Fibroblast of skin of scalp (primary cell): ENCODE measurements around the gene DEPP1. TPM values are rescaled to one million over a fixed set of nuclear protein-coding genes. Genes with fewer than 3 reads are reported as not detected.
"Not testable (repeated sequence)": the region's sequence is repeated elsewhere in the genome, so short reads cannot be mapped to it uniquely, and the experiment has no call there.

Source experiments
- DNase-seq: peaks from one replicate; pipeline ENCODE4 v3.0.0-alpha.2; 2013
- polyA plus RNA-seq, 2 experiments: library from polyadenylated mRNA; unstranded; fragments of 120-200 nt; gene quantifications; one replicate each; pipeline ENCODE4 v1.2.1, GENCODE V29; 2013; ENCODE audit not compliant: insufficient read length in 2 of 2

DEPP1 gene, protein sequence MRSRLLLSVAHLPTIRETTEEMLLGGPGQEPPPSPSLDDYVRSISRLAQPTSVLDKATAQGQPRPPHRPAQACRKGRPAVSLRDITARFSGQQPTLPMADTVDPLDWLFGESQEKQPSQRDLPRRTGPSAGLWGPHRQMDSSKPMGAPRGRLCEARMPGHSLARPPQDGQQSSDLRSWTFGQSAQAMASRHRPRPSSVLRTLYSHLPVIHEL
- 9.2 TPM for polyA plus RNA-seq (2013, experiment 1 of 2; ENCODE audit: insufficient read length)
- 10.0 TPM for polyA plus RNA-seq (2013, experiment 2 of 2; ENCODE audit: insufficient read length)

DNA sequence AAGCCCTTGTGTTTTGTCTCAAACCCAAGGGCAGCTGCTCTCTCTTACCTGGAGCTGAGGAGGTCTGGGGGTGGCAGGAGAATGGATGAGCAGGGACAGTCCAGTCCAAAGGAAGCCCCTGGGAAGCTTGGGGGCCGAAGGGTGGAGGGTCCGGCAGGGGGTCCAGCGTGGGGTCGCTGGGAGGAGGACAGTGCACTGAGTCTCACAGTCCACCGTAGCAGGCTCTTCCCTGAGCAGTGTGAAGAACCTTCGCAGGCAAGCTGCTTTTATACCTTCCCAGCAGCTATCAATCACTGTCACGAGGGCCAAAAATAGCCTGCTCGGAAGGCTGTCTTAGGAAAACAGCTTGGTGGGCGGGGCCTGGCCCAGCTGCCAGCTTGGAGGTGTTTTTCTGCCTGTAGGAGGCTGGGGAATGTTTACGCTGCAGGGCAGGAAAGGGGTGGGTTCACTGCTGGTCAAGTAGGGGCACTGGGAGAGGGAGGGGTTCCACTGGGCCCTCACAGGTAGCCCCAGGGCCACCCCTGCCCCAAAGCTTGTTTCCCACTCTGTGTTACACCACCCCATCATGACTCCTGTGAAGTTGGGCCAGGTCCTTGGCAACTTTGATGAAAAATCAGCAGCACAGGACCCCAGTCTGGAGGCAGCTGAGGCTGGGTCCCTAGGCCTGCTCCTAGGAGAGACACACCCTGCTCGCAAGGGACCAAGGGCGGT lies at the start of gene DEPP1:
DEPP1 (minus strand) TSS at position 240 of the 711 bp plus-strand sequence. CDS start 779 bp downstream, outside the sequence.
- peak; percentile 93 for DNase-seq

DNA sequence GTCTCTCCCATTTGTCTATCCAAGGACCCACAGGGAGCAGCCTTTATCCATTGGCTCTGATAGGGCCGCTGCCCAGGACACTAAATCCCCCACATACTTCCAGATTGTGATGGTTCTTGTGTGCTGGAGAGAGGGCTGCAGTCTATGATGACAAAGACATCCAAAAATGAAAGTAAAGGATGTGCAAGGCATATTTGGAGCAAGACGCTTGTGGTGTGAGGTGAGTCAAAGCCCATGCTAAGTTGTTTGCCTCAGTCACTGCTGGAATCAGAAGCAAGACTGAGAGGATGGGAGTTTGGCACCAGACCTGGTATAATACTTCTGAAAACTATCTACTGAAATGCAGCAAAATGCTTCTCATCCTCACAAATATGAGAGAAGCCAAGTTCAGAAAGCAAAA lies 44.8 kb upstream of the DEPP1 start:
- no peak for DNase-seq

DNA sequence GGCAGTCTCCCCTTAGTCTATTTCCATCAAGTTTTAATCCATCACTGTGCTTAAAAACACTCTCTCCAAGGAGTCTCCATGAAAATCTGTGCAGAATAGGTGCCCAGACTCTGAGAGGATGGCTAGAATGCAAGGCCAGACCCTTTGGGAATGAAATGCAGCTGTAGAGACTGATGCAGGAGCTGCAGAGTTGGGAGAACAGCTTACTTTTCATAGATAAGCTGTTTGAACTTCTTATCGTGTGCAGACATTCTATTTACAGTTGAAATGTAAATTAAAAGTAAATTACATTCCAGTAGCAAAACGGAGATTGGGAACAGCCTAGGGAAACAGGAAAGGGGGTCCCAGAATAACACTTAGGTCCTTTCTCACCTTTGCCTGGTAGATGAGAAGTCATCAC lies 37.0 kb upstream of the DEPP1 start:
- no peak for DNase-seq

DNA sequence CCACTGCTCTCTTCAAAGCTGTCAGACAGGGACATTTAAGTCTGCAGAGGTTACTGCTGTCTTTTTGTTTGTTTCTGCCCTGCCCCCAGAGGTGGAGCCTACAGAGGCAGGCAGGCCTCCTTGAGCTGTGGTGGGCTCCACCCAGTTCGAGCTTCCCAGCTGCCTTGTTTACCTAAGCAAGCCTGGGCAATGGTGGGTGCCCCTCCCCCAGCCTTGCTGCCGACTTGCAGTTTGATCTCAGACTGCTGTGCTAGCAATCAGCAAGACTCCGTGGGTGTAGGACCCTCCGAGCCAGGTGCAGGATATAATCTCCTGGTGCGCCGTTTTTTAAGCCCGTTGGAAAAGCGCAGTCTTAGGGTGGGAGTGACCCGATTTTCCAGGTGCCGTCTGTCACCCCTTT lies 35.9 kb upstream of the DEPP1 start:
- DNase-seq: not testable (repeated sequence)

DNA sequence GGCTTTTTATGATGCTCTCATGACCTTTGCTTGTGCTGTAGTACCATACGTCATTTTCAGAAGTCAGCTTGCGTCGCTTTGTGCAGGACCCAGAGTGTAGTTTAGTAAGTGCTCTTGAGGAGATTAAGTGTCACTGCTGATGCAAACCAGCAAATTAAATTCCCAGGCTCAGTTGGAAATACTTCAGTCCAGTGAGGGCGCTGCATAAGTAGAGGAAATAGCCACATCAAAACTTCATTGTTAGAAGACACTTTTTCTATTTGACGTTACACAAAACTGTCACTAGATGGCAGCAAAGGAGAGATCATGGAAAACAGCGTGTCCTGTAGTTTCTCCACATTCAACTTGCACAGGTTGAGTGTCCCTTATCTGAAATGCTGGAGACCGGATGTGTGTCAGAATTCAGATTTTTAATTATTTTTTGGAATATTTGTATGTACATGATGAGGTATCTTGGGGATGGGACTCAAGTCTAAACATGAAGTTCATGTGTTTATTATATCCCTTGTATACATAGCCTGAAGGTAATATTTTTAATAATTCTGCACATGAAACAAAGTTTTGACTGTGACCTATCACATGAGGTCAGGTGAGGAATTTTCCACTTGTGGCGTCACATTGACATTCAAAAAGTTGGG lies 30.0 kb upstream of the DEPP1 start:
- DNase-seq: peak; percentile 88

DNA sequence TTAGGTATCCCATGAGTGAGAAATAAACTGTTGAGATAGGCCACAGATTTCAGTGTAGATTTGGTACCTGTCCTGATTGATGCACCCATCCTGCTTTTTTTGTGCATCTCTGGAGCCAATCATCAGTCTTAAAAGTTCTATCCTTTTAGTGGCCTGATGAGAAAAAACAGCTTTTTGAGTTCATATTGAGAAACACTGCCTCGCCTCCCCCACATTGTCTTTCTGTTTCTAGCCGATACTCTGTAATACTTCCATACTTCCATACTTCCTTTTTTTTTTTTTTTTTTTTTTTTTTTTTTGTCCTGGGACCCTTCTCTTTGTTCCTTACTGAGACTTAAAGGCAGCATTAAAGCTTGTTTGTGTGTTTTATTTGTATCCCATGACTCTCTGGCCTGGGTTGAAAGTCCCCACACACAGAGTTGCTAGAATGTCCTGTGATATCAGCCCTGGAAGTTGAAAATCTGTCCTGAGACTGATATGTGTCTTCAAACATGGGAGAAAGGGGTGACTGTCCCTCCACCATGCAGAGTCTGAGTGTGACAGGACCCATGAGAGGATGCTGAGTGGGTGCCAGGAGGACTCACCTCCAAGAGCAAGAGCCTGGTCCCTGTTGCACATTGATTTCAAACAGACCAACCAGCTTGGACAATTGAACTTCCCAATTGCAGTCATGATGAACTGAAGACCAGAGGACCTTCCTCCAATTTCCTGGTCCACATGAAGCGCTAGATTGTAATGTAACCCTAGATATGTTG lies 27.8 kb upstream of the DEPP1 start:
- no peak for DNase-seq

DNA sequence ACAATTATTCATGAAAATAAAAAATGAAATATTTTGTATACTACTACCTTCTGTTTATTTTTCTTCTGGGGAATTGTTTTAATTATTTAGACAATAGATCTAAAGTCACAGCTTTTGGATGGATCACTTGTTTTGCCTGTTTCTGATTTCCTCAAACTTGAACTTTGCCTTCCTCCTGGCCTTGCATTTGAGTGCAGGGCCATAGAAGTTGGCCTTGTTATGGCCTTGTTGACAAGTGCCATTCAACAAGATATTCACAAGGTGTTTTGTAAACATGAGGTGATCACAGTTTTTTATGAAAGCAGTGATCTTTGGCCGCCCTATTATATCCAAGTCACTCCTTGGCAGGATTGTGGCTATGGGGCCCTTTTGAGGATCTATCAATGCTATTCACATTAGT lies 26.7 kb upstream of the DEPP1 start:
- DNase-seq: no peak

DNA sequence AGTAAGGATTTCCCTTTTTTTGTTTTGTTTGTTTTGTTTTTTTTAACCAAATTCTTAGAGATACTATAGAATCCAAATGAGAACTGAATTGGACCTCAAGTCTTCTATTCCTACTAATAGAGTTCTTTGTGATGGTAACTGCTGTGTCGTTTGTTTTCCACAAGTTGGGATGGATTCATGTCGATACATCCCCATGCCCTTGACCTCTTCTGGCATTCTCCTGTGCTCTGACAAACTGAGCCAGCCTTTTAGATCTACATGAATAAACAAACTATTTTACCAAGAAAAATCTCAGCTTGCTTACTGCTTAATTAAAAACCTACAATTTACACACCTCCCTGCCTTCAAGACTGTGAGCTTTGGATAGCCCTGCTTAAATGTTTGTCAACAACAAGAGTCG lies 26.1 kb upstream of the DEPP1 start:
- DNase-seq: no peak

DNA sequence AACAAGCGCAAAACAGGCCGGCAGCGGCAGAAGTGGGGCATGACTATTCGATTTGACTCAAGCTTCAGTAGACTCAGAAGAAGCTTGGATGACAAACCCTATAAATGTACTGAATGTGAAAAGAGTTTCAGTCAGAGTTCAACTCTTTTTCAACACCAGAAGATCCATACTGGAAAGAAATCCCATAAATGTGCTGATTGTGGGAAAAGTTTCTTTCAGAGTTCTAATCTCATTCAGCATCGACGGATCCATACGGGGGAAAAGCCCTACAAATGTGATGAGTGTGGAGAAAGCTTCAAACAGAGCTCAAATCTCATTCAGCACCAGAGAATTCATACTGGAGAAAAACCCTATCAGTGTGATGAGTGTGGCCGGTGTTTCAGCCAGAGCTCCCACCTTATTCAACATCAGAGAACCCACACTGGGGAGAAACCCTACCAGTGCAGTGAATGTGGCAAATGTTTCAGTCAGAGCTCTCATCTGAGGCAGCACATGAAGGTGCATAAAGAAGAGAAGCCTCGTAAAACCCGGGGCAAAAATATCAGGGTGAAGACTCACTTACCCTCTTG lies 24.9 kb upstream of the DEPP1 start:
- DNase-seq: no peak

DNA sequence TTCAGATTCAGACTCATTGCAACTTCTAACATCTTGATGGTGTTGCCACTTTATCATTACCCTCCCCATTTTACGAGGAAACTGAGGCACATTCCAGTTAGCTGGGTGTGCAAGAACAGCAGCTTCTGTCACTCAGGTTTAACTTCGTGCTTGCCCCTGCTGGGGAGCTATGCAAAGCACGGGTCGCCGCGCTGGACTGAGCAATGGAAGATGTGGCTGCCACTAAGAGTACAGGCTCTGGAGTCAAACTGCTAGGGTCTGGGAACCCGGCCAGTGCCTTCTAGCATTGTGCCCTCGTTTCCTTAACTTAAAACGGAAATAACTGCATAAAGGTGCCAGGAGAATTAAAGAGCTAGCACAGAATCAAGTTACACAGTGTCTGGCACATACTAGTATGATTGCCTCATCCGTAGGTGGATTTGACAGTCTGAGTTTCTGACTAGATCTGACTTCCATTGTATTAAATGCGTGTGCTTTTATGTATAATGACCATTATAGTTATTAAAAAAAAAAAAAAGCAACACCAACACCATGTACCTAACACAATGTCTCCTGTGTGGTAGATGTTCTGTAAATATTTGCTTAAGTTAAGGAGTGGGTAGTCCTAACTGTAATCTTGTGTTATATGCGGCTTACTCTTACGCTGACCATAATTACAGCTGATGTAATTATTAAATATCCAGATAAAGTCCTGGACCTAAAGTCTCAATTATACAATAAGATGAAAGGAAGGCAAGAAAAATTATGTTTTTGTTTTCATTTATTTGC lies 23.0 kb upstream of the DEPP1 start:
- peak; percentile 63 for DNase-seq

DNA sequence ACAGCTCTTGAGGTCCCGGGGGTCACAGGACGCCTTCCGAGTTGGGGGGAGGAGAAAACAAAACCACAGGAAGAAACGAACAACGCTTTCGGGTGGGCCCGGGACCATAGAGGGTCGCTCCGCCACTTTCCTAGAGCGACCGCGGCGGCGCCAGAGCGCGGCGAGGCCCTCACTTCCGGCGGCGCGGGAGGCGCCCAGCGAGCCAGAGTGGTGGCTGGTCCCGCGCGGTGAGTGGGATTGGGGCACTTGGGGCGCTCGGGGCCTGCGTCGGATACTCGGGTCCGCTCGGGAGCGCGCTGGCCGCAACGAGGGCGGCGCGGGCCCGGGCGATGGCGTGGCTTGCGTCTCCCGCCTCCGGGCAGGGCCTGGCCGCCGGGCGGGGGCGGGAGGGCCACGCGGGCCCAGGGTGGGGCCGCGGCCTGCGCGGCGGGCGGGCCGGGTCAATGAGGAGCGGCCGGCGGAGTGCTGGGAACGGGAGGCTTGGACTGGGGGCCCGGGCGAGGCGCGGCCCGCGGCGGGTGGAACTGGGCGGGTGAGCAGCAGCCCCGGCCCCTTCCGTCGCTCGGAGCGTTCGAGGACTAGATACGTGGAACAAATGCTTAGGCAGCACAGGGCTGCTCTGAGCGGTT lies 22.3 kb upstream of the DEPP1 start, which contains the start of gene ZNF22:
ZNF22 (plus strand) TSS at position 172 of the 629 bp plus-strand sequence. CDS start 2,446 bp downstream, outside the sequence.
- DNase-seq: peak; percentile 86

DNA sequence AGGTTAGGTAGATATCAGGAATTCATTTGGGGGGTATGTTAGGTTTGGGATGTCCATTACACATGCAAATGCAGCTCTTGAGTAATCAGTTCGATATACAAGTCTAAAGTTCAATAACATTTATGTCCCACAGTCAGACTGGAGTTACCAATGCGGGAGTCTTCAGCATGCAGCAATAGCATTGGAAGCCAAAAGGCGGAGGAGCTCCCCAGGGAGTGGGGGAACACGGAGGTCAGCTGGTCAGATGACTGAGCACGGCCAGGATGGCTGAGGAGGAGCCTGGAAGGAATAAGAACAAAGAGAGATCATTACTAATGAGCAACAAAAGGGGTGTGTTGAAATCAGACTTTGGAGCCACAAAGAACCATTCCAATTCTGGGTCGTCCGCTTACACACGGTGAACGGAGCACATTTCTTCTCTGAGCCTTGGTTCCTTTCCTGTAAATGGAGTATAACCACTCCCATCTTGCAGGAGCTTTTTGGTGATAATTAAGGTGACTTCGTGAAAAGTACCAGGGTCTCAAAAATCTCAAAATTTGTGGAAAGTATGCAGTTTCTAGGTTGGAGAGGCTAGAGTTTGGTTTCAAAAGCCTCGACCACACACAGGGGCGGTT lies 21.6 kb upstream of the DEPP1 start:
- DNase-seq: peak; percentile 54

DNA sequence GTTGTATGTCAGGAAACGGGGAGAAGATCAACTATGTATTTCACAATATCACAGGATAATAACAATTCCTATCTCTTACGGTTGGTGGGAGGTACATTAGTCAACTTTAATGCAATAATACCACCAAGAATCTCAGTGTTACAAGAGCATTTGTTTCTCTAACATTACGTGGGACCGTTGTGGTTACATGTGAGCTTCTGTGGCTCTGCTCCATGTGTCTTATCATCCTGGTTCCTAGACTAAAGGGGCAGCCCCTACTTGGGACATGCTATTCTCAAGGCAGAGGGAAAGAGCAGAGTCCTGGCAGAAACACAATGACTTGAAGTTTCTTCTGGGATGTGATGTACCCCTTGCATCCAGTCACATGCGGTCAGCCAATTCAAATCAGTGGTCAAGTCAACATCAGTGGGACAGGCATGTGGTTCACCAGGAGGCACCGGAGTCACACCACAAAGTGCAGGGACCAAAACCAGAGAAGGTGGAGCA lies 19.6 kb upstream of the DEPP1 start:
- DNase-seq: no peak

DNA sequence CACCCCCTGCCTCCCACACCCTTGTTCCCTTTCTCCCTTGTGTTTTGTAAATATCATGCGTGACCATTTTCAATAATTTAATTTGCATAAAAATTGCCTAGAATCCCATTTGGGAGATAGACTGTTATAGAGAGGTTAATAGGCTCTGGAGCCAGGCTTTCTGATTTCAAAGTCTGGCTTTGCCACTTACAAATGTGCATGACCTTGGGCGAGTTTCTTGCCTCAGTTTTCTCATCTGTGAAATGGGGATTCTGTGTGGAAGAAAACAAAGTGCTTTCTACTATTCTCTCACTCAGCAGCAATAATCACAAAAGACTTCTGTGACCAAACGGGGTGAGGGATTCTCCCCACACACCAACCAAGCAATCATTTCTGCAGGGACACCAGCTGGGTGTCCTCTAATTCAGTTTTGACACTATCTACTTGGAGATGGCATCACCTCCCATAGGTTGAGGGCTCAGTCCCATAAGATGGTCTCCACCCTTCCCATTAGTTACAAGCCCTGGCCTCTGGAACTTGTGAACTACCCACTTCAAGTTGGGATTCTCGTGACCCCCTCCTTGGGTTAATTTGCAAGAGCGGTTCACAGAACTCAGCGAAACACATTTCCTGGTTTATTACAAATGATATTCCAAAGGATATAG lies 18.6 kb upstream of the DEPP1 start:
- DNase-seq: no peak

DNA sequence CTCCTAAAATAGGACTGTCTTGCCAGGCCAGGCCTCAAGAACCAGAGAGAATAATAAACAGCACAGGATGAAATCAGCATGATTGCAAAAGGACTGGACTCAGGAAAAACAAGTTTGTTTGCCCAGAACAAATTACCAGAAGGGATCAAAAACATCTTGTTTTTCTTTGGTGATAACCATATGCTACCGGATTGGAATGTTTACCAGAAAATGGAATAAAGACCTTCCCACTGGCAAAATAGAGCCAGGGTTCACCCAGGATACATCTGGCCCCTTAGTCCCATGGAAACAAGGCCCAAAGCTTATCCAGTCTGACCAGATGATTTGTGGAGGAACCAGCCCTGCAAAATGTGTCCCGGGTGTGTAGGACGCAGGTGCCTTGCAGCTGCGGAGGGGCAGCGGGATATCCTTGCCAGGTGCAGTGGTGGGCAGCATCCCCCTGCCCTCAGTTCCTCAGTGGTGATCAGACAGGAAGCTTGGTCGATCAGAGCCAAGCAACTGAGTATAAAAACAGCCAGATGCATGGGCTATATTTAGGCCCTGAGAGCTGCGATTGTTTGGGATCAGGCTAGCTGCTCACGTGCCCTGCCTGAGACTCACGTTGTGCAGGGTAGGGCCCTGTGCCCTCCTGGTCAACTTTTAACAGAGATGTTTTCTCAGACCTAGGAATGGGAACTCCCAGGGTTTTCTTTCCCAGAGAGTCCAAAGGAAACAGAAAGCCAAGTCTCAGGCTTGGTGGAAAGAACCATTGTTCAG lies 17.5 kb upstream of the DEPP1 start:
- DNase-seq: peak; percentile 32

DNA sequence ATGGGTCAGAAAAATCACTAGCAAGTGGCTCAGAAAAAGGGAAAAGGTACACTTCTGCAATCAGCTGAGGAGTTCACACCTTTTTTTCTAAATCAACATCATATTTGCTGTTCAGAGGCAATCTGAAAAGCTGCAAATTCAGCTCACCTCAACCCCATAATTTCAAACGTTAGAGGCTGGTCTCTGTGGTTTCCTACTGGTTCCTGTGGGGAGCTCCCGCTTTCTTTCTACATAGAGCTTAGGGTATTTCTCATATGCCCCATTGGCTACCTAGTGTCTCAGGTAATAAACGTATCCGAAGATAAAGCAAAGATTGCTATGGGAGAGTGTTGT lies 16.9 kb upstream of the DEPP1 start:
- DNase-seq: no peak

DNA sequence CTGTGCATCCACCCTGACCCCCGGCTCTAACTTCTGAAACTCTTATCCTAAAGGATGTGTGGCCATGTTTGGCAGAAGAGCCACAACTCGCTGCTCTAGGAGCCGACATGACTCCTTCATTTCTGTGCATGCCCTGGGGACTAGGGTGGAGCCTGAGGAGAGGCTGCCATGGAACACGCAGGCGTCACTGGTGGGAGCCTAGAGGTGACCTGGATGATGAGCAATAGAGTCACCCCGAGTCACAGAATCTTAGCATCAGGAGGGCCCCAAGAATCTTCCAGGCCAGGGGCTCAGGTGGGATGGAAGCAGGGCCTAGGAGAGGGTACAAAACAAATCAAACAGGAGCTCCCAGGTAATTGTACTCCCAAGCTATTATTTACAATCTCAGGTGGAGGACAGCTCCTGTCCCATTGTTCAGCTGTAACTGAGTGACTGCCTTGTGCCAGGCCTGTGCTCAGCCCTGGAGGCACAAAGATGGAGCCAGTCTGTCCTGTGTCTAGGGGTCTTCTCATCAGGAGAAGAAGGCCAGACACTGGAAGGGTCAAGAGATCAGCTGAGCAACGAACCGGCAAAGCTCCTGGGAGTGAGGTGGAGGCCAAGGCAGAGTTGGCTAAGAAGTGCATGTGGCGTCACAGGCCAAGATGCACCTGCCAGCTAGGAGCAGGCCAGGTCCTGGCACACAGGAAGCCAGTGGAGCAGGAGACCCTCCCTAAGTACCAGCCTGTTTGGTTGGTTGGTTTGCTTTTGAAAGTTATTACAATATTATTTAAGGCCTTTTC lies 16.3 kb upstream of the DEPP1 start:
- no peak for DNase-seq

DNA sequence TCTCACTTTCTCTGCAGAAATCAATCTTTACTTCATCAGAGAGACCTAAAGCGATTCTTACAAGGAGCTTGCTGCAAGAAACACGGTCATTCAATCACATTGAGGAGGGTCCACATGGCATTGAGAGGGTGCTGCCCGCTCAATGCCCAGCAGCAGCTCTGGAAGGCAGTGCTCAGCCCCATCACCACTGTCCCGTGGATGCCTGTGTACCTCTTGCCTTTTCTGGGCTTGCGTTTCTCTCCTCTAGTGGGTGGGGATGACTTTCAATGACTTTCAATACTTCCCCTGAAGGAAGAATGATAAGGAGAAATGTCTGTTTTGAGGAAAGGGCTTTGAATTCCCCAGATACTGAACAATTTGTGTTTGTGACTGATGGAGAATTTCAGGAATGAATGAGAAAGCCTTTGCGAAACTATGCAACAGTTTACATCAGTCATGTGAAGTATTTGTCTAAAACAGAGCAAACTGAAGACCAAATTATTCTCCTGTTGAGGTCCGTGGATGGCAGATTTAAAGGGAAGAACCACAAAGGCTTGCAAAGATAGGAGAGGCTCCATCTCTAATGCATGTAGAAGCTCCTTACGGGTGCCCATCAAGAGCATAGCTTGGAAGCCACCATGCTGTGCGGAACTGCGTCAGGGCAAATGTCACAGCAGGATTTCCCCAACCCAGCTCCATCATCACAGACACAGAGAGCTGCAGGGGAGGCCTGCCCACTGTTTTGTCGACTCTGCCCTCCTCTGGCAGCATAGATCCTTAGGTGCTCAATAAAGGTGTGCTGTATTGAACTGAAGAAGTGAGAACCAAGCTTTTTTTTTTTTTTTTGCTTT lies 15.5 kb upstream of the DEPP1 start:
- peak; percentile 88 for DNase-seq
